NCI-H2107 treated with DMSO at 0.1 percent for 48 hours (cell line): Measurements from ENCODE around the gene GPX7.
"Not testable (repeated sequence)": the region's sequence is repeated elsewhere in the genome, so short reads cannot be mapped to it uniquely, and the experiment has no call there.

Experiments used
- DNase-seq: peaks from one replicate; lab custom pipeline; 2025; ENCODE audit not compliant: unreplicated experiment; lab: John Stamatoyannopoulos, UW

GPX7 gene

DNA sequence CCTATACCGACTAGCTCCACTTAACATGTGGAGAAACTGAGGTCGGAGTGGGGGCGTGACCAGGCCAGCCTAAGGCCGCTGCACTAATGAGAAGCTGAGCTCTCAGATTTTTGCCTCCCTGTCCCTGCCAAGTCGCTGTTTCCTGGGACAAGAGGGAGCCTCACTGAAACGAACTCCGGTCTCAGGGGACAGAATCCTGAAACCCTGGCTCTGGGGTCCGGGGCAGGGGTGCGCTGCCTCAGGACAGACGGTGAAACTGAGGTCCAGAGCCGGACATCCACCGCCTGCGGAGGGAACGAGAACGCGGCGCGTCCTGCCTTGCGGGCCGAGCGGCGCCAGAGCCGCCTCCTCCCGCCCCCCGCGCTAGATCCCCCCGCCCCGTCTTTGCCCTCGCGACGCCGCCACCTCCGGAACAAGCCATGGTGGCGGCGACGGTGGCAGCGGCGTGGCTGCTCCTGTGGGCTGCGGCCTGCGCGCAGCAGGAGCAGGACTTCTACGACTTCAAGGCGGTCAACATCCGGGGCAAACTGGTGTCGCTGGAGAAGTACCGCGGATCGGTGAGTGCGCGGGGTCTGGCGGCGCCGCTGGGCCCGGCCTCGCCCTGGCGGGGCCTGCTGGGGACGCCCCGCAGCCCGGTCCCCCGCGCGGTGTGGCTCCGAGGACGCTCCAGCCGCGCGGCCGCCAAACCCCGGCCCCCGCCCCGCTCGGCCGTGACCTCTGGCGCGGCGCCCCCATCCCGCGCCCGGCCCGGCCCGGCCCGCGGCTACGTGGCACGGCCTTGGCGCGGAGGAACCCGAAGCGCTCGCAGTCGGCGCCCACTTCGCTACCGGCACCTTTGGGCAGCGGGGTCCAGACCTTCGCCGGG is at the start of gene GPX7:
Gene GPX7, plus strand, starts transcription at position 381 of the 865 bp plus-strand sequence. Its CDS starts 39 bp downstream, at position 420.
- DNase-seq: no peak

DNA sequence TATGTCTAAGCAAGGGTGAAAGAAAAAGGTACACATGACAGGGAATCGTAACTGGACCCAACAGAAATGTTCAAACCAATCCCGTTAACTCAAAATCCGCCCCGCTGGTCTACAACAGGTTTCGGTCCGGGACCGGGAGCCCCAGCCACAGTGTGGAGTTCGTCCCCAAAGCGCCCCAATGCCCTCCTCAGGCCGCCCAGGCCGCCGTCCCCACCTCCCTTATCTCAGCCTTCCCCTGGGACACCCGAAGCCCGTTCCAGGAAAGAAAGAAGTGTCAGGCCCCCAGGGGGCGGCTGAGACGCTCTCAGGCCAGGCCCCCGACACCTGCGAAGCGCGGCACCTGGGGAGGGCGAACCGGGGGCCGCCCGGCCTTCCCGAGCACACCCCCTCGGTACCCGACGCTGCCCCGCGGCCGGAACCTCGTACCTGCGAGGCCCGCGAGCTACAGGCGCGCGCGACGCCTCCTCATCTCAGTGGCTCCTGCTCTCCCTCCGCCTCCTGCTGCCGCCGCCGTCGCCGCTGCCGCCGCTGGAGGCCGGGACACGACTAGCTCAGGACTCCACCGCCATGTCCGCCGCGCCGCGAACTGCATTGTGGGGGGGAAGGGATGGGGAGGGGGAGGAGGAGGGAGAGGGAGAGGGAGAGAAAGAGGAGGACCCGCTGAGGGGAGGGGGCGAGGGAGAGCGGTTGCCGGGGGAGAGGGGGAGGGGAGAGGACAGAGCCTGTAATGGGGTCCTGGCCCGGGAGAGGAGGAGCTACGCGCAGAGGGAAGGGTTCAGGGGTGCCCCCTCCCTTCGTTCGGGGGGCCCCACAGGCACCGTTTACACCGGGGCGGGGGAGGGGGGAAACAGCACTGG is 49.4 kb upstream of the GPX7 start, which contains the start of gene TUT4:
Gene TUT4, minus strand, starts transcription at position 588 of the 857 bp plus-strand sequence. CDS start 26,812 bp downstream, outside the sequence.
- peak; percentile 71 for DNase-seq

DNA sequence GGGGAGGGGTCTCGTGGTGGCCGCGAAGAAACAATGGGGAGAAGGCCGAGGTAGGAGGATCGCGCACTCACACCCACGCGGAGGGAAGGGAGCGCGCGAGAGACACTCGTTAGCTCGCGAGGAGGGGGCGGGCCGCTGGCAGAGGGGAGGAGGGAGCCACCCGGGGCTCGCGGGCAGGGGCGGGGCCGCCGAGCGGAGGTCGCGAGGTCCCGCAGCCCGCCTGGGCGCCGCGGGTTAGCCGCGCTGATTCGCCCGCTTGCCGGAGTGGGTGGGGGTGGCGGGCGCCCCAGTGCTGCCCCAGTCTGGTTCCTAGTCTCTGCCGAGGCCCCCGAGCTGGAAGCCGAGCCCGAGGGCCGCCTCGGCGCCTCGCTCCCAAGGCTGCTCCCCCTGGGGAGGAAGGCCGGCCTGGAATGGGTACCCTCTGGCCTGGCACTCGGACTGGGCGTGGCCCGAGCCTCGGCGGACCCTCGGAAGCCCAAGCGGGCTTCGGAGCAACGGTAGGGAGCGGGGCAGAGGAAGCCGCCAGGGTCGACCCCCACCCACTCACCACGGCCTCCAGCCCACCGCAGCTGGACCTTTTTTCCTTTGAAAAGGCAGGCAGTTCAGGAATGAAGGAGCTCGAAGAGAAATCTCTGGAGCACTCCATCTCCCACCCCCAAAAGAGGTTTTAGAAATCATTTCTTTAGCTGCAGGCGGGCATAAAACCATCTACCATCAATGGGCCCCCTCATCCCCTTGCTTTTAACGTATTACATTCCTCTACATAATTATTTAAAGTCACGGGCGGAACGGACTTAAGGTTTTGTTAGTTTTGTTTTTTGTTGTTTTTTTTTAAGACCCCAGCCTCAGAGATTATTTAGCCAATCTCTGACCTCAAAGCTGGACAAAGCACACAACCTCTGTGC is 48.6 kb upstream of the GPX7 start:
- peak; percentile 71 for DNase-seq

DNA sequence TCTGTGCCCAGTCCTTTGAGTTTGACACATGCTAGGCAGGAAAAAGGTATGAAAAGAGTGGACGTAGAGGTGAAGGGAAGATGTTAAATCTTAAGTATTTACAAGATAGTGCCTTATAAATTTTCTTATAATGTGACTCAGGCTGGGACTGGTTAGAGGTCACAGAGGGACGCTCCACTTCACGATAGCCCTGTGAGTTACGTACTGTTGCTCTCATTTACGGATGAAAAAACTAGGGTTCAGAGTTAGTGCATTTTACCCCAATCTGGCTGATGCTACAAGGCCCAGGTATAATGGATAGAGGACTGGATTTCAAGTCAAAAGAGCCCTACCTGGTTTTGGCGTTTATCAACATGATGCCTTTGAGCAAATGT is 47.9 kb upstream of the GPX7 start:
- no peak for DNase-seq

DNA sequence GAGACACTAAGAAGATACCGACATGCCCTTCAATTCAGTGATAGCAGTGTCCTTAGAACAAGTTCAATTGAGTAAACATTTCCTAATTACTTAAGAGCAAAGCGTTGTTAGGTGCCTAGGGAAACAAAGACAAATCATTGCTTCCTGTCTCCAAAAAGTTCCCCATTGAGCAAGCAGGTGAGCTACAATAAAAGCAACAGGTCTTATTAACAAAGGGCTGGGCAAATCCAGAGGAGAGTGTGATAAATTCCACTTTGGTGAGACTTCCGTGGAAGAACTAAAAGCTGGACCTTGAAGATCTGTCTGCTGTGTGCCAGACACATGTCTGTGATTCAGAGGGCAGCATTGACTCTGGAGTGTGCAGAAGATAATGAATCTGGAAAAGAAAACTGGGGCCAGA is 47.4 kb upstream of the GPX7 start:
- peak; percentile 78 for DNase-seq

DNA sequence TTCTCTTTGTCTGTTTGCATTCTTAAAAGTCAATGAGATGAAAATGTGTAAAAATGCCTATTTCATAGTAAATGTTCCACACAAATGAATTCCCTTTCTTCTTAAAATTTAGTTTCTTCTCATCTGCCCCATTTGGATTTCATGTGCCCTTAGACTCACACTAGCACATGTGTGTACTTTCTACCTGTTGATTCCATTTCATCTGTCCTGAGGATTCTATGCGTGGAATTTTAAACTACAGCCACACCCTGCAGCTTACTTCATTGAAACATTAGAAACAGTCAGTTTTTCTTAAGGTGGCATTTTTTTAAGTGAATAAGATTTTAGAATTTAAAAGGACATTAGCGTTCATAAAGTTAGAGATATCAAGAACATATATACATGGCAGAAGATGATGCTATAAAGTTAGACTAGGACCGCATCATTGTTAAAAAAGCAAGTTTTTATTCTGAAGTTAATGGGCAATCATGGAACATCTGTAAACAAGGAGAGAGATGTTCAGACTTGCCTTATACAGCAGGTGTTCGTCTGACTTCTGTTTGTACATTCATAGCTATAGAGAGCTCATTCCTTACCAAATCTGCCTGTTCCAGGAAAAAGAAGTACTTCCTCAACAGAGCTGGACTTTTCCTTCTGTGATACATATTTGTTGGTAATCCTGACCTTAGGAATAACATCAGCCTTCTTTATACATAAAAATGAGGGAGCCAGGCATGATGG is 45.4 kb upstream of the GPX7 start:
- DNase-seq: no peak

GRCh38 chr1:52558941-52559340 is 43.2 kb upstream of the GPX7 start:
- DNase-seq: peak; percentile 29

- no peak for DNase-seq
Measured at GRCh38 chr1:52559875-52560274, 42.3 kb upstream of the GPX7 start.

DNA sequence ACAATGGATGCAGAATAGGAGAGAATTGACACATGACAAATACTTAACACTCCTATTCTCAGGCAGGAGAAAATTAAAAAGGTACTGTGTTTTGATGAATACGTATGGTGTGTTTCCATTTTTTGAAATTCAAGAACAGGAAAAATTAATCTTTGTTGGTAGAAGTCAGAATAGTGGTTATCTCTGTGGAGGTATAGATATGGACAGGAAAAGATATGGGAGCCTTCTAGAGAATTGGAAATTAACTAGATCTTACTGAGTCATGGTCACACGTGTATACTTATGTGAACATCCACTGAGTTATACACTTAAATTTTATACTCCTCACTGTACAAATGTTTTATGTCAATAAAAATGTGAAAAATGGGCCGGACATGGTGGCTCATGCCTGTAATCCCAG is 39.4 kb upstream of the GPX7 start:
- DNase-seq: no peak

DNA sequence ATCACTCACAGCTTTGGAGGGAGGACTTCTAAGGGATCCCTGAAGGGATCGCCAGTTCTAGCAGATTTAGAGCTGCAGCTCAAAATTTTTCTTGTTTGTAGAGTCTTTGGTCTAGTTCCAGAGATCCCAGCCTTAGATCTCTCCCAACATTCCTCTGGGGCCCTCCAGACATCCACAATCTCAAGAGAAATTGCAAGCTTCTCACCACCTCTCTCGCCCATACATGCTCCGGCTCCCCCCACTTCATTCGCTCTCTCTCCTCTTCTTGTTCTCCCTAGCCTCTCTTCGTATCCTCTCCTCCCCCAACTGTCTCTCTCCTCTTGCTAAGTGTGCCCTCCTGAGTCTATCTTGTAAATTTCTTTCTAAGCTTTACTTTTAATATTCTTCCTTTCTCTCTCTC is 34.2 kb upstream of the GPX7 start:
- no peak for DNase-seq

- DNase-seq: no peak
Measured at GRCh38 chr1:52569449-52570210, 32.5 kb upstream of the GPX7 start.

- no peak for DNase-seq
Measured at GRCh38 chr1:52571783-52572182, 30.4 kb upstream of the GPX7 start.

- no peak for DNase-seq
Measured at GRCh38 chr1:52572387-52572786, 29.8 kb upstream of the GPX7 start.

DNA sequence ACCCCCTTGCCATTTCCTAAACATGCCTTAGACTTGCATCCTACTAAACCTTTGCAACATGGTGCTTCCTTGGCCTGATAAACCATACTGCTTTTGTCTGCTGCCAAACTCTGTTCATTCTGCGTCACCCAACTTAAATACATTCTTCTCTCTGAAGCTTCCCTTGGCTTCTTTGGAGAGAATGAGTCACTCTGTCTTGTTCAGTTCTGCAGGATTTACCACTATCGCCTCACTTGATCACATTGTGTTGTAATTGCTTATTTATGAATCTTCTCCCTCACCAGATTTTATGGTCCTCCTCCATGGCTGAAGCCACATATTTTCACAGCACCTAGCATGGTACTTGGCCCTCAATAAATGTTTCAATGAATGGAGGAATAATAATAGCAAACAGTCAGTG is 27.6 kb upstream of the GPX7 start:
- no peak for DNase-seq

DNA sequence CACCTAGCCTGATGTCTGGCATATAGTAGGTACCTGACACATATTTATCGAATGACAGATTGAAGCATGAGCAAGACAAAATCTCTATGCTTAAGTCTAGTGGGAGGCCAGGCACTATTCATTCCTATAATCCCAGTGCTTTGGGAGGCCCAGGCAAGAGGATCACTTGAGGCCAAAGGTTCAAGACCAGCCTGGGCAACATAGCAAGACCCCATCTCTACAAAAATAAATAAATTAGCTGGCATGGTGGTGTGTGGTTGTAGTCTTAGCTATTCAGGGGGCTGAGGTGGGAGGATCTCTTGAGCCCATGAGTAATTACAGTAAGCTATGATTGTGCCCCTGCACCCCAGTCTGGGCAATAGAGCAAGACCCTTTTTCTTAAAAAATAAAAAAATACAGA is 26.1 kb upstream of the GPX7 start:
- no peak for DNase-seq

DNA sequence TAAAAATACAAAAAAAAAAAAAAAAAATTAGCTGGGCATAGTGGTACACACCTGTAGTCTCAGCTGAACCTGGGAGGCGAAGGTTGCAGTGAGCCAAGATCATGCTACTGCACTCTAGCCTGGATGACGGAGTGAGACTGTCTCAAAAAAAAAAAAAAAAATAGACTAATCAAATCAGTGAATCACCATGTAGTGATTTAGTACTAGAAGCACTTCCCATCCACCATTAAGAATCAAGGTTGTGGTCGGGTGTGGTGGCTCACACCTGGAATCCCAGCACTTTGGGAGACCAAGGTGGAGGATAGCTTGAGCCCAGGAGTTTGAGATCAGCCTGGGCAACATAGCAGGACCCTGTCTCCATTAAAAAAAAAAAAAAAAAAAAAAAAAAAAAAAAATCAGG is 24.1 kb upstream of the GPX7 start:
- not testable (repeated sequence) for DNase-seq

DNA sequence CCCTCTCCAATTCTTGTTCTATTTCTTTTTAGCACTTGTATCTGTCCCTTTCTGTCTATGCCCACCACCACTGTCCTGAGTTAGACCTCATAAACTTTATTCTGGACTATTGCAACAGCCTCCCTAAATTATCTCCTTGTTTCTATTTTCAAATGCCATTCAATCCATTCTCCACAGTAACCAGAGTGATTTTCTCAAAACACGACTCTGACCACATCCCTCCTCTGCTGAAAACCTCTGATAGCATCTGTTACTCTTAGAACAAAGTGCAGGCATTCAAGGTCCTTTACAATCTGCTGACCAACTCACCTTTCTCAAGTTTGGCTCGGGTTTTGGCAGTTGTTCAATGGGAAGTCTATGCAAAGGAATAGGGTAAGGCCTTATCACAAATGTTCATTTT is 22.8 kb upstream of the GPX7 start:
- DNase-seq: no peak

GRCh38 chr1:52580283-52580682 is 21.9 kb upstream of the GPX7 start:
- DNase-seq: no peak

- DNase-seq: no peak
Measured at GRCh38 chr1:52582116-52582696, 20.0 kb upstream of the GPX7 start.
